ENCODE measurements around the gene OSTN. TPM values are rescaled to one million over a fixed set of nuclear protein-coding genes. Genes with fewer than 3 reads are reported as not detected.

OSTN gene
- polyA plus RNA-seq, 1 donor = 8.1 TPM

- DNase-seq = no peak
Measured at GRCh38 chr3:191313296-191313695, 114.3 kb downstream of the OSTN start.

DNA sequence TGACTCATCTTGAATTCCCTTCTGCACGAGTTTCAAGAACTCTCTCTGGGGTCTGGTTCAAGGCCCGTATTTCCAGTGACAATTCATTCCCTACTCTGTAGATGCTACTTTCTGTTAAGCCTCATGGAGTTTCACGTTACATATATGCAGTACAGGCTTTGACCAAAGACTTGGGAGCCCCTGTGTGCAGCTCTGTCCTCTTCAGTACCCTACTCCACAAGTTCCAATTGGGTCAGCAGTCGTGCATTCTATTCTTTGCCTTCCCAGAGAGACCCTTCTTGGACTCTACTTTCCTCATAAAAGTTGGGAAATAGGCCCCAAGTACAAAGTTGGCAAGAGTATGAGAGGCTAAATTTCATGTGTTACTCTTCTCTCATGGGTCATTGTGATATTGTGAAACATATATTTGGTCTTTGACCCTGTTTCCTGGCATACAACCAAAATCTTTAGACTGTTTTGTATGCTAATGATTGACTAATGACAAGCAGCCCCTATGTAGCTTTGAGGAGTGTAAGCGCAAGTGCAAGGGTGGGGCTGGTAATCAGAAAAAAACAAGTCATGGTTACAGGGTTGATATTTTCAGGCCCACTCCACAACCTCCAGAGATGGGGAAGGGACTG is 115.2 kb downstream of the OSTN start:
- DNase-seq = no peak

Other genes starting within 250 kb of the OSTN start
- 79.5 TPM for gene CCDC50, start 130.2 kb downstream of the OSTN start, polyA plus RNA-seq (ENCODE audit: insufficient read length)
- gene UTS2B, start 131.3 kb downstream of the OSTN start, polyA plus RNA-seq (ENCODE audit: insufficient read length) = 0.80 TPM